DMS114 treated with DMSO at 0.1 percent for 48 hours (cell line): ENCODE measurements around the gene SLC22A5.

Experiments used
- DNase-seq: peaks from one replicate; lab custom pipeline; 2025; ENCODE audit not compliant: unreplicated experiment; lab: John Stamatoyannopoulos, UW

Gene SLC22A5

GRCh38 chr5:132369474-132370180, at the start of gene SLC22A5:
SLC22A5 (plus strand) TSS chr5:132369710; CDS start chr5:132369973, 263 bp downstream.
- peak; percentile 14 for DNase-seq

GRCh38 chr5:132319975-132320374, 49.5 kb upstream of the SLC22A5 start:
- no peak for DNase-seq

GRCh38 chr5:132321109-132321721, 48.3 kb upstream of the SLC22A5 start:
- DNase-seq: no peak

- DNase-seq: no peak
These were observed 47.2 kb upstream of the SLC22A5 start for GRCh38 chr5:132322266-132322665.

DNA sequence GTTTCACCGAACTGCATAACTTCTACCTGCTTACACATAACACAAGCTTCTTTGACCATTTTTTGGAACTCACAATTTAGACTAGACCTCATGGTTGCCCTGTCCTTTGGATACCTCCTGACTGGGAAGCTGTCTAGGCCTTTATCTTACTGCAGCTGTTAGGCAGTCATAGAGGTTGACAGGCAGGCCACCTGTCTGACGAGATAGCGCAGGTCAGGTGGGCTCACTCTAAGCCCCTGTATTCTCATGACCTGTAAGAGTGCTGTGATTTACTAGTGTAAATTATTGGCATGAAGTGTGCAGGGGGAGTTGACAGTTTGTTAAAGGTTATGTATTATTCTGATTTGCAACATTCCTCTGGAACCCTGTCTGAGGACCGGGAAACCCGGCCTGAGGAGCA, 46.3 kb upstream of the SLC22A5 start:
- no peak for DNase-seq

DNA sequence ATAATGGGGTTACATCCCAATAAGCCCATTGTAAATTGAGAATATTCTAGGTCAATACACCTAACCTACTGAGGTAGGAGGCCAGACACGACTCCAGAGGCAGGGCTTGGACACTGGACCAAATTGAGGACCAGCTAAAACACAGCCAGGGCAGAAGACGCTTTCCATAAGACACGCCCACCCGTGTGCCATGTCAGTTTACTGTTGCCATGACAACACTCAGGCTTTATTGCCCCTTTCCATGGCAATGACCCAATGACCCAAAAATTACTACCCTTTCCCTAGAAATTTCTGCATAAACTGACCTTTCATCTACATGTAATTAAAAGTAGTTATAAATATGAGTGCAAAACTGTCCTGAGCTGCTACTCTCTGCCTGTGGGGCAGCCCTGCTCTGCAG, 43.8 kb upstream of the SLC22A5 start:
- DNase-seq: no peak

GRCh38 chr5:132327252-132327955, 42.1 kb upstream of the SLC22A5 start:
- DNase-seq: no peak

GRCh38 chr5:132334812-132335211, 34.7 kb upstream of the SLC22A5 start:
- DNase-seq: no peak

GRCh38 chr5:132335402-132335801, 34.1 kb upstream of the SLC22A5 start:
- no peak for DNase-seq

DNA sequence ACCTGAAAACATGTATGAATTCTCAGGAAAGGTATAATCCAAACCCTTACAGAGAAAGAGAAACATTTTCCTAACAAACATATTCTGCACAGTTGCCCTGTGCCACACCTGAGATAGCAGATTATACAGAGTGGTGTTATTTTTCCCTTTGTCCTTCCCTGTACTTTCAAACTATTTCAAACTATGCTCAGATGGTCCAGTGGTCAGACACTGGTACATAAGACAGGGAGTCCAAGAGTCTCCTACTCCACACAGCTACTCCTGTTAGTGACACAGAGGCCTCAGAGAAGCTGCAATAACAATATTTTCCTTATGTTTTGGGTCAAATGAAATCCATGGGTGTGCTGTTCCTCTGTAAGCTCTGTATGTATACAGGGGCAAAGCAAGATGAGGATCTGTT, 30.0 kb upstream of the SLC22A5 start:
- no peak for DNase-seq

DNA sequence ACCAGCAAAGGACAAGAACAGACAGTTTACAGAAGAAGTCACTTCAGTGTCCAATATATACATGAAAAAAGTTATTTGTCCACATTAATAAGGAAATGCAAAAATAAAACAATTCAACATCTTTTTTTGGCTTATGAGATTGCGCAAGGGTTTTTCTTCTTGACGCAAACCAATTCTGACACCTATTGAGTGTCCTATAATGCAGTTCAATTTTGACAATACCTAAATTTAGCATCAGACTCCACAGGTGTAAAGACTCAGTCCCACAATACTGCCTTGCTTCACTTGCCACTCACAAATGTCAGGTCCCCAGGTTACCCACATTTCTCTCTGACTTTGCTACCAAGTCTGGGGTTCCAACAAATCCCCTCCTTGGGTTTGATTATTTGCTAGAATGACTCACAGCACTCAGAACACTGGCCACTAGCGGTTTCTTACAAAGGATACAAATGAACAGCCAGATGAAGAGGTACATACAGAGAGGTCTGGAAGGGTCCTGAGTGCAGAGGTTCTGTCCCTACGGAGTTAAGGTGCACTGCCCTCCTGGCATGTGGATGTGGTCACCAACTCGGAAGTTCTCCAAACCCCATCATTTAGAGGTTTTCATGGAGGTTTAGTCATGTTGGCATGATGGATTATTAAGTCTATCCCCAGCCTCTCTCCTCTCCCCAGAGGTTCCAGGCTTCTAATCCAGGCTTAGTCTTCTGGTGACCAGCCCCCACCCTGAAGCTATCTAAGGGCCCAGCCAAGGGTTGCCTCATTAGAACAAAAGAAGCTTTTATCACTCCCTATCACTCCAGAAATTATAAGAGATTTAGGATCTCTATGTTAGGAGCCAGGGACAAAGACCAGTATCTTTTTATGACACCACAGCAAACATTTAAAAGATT, 27.0 kb upstream of the SLC22A5 start:
- DNase-seq: no peak

DNA sequence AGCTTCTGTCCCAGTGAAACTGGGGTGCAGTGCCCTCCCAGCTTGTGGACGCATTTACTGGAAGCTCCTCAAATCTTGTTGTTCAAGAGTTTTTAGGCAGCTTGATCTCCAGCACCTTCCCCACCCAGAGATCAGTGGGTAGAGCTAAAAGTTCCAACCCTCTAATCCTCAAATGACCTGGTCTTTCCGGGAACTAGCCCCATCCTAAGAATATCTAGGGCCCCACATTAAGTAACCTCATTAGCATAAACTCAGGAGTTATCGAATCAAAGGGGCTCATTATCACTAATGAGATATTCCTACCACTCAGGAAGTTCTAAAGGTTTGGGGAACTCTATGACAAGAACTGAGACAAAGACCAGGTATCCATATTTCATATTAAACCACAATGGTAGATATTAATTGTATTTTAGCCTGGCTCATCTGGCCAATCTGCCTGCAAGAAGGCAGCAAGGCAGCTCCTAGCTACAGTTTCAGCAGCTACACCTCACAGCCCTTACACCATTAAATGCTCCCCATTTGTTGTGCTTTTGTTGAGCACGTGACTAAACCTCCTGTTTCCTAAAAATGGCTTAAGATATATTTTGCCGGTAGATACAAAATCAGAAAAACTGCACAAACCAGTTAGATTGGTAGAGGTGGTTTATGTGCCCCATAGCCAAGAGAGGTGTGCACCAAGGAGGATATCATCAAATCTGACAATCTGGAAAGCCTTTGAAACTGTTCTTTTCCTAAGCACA, 24.6 kb upstream of the SLC22A5 start:
- DNase-seq: no peak

GRCh38 chr5:132353486-132353995, 16.0 kb upstream of the SLC22A5 start:
- no peak for DNase-seq

- no peak for DNase-seq
These were observed 14.9 kb upstream of the SLC22A5 start for GRCh38 chr5:132354381-132355139.

DNA sequence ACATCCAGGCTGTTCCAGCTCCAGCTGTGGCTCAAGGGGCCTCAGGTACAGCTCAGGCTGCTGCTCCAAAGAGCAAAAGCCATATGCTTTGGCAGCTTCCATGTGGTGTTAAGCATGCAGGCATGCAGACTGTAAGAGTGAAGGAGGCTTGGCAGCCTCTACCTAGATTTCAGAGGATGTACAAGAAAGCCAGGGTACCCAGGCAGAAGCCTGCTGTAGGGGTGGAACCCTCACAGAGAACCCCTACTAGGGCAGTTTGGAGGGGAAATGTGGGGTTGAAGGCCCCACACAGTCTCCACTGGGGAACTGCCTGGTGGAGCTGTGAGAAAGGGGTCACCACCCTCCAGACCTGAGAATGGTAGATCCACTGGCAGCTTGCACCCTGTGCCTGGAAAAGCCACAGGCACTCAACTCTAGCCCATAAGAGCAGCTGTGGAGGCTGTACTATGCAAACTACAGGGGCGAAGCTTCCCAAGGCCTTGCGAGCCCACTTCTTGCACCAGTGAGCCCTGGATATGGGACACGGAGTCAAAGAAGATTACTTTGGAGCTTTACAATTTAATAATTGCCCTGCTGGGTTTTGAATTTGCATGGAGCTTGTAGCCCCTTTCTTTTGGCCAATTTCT, 14.3 kb upstream of the SLC22A5 start:
- DNase-seq: no peak

DNA sequence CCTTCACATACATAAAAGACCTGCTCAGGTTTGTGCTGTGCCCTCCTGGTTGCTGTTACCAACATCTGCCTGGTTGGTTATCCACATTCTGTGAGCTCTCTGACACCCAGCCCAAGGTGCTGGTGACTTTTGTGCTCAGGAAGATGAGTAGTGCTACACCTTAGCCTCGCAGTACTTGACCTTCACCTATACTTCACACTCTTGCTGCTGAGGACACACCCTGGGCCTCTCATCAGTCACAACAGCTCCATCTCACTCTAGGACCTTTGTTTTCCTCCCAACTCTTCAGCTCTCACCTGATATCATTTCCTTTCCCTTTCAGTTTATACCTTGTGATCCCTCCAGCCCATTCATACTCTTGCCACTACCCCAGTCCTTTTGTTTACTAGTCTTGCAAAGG, 10.7 kb upstream of the SLC22A5 start:
- no peak for DNase-seq

DNA sequence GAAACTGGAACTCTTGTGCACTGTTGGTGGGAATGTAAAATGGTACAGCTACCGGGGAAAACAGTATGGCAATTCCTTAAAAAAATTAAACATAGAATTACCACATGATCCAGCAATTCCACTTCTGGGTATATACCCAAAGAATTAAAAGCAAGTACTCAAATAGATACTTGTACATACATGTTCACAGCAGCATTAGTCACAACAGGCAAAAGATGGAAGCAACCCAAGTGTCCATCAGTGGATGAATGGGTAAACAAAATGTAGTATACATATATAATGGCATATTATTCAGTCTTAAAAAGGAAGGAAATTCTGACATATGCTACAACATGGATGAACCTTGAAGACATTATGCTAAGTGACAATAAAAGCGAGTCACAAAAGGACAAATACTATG, 7.4 kb upstream of the SLC22A5 start:
- no peak for DNase-seq

DNA sequence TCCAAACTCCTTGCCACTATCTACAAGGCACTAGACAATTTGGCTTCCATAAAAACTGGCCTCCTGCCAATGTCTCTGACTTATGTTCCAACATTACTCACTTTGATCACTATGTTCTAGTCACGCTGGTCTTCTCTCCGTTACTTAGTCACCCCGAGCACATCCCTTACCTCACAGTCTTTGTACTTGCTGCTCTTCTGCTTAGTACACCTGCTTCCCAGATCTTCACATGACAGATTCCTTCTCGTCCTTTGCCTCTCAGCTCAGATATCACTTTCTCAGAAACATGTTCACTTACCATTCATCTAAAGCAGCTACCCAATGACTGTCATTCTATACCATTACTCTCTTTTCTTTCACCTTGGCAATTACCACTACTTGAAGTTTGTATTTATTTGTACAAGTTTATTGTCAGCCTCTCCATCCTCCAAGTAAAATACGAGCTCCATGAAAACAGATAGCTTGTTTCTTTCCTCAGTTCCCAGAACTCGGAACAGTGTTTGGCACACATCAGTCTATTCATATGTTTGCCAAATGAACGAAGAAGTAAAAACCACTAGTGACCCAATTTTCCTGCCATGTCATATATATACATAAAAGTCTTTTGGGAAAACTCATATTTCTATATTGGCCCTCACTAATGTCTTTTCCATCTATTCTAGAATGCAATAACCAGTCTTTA, 5.9 kb upstream of the SLC22A5 start:
- DNase-seq: no peak

- no peak for DNase-seq
These were observed 5.2 kb upstream of the SLC22A5 start for GRCh38 chr5:132364319-132364718.
